Thyroid gland (tissue), 4 donors: Measurements from ENCODE around the gene DNM3.

Experiments
- POLR2A ChIP-seq, 2 donors: fragments of 450-650 bp; IDR thresholded peaks; one replicate each; pipeline ENCODE4 v1.6.1; 2017; ENCODE audit warnings: antibody characterized with exemption in 2 of 2, mild to moderate bottlenecking in 2 of 2, moderate library complexity in 1 of 2
- TF ChIP-seq, protein P1 (sequence below), 6 experiments: fragments of 200-600 bp in 3 of 6; fragments of 450-650 bp in 3 of 6; sonication (generic) in 3 of 6; IDR thresholded peaks; one replicate each; pipeline ENCODE4 v1.5.1; 2016 to 2019; ENCODE audit warnings: antibody characterized with exemption in 6 of 6, mild to moderate bottlenecking in 2 of 6, inconsistent platforms in 1 of 6, moderate library complexity in 1 of 6

- TF ChIP-seq, protein P1, sequence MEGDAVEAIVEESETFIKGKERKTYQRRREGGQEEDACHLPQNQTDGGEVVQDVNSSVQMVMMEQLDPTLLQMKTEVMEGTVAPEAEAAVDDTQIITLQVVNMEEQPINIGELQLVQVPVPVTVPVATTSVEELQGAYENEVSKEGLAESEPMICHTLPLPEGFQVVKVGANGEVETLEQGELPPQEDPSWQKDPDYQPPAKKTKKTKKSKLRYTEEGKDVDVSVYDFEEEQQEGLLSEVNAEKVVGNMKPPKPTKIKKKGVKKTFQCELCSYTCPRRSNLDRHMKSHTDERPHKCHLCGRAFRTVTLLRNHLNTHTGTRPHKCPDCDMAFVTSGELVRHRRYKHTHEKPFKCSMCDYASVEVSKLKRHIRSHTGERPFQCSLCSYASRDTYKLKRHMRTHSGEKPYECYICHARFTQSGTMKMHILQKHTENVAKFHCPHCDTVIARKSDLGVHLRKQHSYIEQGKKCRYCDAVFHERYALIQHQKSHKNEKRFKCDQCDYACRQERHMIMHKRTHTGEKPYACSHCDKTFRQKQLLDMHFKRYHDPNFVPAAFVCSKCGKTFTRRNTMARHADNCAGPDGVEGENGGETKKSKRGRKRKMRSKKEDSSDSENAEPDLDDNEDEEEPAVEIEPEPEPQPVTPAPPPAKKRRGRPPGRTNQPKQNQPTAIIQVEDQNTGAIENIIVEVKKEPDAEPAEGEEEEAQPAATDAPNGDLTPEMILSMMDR (IDR thresholded peaks at IDR 0.05), result no peak
- no peak for TF ChIP-seq POLR2A (IDR thresholded peaks at IDR 0.05)
Measured at GRCh38 chr1:172357753-172358385, 516.6 kb downstream of the DNM3 start.
